Posterior cingulate gyrus (tissue), 11 donors: Measurements from ENCODE around the gene HCRTR1.

ENCODE experiments used
- DNase-seq, 10 donors: peaks; one replicate each; pipeline versions ENCODE4 v3.0.0 to v3.0.0-alpha.2; 2020 to 2021; ENCODE audit warnings: mixed read lengths in 3 of 10
- intact Hi-C: fragments of 100-400 bp; cut with DNase I; formaldehyde crosslinking; loops from one replicate; pipeline ENCODE4 v1.15.1; 2023

Gene HCRTR1

DNA sequence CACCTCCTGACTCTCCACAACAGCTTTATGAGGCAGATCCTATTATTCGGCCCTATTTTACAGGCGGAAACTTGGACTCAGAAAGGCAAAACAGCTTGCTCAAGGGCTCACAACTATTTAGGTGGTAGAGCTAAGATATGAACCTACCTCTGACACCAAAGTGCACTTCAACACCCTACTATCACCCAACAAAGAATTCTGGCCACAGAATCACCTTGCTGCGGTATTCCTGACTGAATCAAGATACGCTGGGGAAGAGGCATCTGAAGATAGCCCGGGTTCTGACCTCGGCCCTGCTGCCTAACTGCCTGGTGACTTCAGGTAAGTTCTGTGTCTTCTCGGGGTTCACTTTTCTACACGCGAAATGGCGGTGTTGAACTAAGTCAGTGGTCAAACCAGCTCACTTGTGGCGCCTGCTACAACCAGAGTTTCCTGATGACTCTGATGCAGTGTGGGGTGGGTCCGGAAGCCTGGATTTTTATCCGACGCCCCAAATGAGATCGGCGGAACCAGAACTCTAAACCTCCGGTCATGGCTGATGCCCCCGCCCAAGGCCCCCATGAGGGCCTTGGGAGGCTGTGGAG lies 26.6 kb downstream of the HCRTR1 start:
- no peak for DNase-seq
- intact Hi-C loops, result no loop called here

DNA sequence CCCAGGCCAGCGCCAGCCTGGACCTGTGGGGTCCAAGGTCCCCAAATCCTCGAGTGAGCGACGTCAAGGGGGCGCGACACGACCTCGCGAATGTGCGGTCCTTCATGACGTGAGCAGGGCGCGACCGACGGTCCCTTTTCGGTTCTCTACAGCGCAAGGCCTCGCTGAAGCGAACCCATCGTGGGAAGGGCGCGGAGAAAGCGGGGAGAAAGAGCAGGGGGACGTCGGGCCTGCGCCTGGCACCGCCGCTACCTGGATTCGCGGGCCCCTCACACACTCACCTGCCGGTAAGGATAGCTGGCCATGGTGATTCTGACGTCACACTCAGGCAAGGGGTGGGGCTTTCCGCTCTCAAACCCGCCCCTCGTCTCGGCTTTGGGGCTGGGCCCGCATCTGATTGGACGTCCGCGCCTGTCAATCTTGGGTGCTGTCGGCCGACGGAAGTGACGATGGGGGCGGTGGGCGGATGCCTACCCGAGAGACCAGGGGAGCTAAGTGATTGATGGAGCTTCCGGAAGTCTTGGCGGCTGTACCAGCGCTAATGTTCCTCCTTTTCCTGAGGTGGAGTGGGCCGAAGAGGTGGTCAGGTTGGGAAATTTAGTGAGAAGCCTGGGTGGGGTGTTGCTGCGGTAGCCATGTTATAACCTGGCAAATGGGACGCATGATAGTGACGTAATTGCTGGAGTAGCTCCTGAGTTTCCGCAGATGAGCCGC lies 27.2 kb downstream of the HCRTR1 start, which contains the start of gene PEF1:
PEF1 (minus strand) TSS at position 317 of the 714 bp plus-strand sequence; CDS start at position 305, 12 bp downstream.
- intact Hi-C loops, result no loop called here

DNA sequence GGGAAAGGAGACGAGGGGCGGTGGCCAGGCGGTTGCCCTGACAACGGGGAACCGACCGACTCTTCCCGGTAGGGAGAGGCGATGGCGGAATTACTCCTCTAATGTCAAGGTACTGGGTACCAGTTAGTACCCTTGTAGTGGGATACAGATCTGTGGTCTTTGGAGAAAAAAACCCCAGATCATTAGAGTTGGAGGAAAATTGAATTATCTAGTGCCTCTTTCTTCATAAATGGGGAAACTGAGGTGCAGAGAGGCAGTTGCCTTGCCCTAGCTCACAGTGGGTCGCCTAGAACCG lies 27.7 kb downstream of the HCRTR1 start:
- no peak for DNase-seq
- intact Hi-C loops, result no loop called here

More for the DNA sequence above, 27.2 kb downstream of the HCRTR1 start, which contains the start of gene PEF1:
- peak; percentile 99 to 100 (median 100) for DNase-seq

DNA sequence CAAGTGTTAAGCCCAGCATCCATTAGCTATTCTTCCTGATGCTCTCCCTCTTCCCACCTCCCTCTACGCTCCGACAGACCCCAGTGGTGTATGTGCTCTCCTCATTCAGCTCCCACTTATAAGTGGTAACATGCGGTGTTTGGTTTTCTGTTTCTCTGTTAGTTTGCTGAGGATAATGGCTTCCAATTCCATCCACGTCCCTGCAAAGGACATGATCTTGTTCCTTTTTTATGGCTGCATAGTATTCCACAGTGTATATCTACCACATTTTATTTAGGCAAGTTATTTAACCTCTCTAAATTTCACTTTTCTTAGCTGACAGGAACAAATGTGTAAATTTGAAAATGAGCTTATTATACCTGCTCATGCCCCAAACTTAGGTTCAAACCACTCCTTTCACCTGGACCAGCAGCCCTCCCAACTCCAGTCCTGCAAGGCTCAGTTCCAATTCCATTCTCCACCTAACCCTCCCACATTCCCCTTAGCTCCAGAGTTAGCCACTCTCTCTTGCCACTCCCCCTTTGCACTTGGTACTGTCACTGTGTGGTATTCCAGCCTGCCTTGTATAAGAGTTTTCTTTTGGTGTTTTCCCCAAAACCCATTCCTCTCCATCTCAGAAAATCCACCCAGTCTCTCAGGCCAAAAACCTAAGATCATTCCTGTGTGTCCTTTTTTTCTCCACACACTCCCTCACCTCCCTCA lies 28.9 kb downstream of the HCRTR1 start:
- DNase-seq, result peak in 1 of 10 donors; percentile 7
- intact Hi-C loops, result no loop called here

DNA sequence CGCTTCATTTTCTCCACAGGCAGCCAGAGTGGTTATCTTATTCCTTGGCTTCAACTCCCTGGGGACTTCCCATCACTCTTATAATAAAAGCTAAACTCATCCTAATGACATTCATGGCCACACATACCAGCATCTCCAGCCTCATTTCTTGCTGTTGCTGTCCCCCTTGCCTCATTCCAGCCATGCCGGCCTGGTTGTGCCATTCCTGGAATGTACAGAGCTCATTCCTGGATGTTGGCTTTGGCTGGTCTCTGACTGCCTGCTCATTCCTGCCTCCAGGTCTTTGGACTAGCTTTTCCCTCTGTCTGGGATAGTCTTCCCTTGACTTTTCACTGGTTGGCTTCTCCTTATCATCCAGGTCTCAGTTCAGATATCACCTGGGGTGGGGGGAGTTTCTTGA lies 29.6 kb downstream of the HCRTR1 start:
- intact Hi-C loops, result no loop called here
- DNase-seq, result peak in 1 of 10 donors; percentile 8

DNA sequence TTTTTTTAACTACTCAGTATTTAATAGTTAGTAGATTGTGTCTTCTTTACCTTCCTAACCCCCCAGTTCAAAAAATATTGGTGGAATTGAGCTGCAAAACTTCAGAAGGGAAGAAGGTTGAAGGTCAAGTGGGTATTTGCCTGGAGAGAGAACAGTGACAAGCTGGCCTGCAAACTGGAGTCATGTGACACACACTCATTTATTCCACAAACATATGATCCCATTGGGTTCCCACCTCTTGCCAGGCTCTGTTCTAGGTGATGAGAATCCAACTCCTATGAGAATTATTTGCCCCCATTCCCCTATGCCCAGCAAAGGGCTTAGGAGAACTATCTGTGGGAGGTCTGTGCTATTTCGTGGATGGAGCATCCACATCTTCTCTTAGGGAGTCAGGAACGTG lies 30.7 kb downstream of the HCRTR1 start:
- peak in 1 of 10 donors; percentile 22 for DNase-seq
- intact Hi-C loops, result no loop called here

DNA sequence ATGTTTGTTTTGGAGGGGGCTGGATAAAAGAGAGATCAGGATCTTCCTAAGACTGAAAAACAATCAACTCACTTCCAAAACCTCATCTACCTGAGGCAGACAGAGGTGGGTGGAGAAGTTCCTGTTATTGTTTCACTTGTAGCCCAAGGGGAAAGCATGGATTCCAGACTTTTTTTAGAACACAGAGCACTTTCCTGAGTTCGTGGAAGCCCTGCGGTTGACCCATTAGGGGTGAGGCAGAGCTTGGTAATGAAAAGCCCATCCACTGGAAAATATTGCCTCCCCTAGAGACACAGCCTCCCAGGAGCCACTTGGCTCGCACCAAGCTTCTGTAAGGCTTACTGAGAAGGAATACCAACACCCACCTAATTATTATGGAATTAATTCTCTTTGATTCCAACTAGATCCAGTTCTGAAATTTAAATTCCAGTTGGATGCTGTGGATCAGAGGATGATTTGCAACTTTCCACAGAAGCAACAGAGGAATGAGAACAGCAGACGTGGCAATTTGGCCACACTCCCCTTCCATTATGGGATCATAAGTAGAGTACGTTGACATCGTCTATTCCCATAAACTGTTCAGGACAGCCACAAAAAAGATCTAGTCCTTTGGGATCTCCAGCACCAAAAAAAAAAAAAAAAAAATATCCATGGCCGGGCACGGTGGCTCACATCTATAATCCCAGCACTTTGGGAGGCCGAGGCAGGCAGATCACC lies 31.3 kb downstream of the HCRTR1 start:
- DNase-seq, result no peak
- intact Hi-C loops, result no loop called here

DNA sequence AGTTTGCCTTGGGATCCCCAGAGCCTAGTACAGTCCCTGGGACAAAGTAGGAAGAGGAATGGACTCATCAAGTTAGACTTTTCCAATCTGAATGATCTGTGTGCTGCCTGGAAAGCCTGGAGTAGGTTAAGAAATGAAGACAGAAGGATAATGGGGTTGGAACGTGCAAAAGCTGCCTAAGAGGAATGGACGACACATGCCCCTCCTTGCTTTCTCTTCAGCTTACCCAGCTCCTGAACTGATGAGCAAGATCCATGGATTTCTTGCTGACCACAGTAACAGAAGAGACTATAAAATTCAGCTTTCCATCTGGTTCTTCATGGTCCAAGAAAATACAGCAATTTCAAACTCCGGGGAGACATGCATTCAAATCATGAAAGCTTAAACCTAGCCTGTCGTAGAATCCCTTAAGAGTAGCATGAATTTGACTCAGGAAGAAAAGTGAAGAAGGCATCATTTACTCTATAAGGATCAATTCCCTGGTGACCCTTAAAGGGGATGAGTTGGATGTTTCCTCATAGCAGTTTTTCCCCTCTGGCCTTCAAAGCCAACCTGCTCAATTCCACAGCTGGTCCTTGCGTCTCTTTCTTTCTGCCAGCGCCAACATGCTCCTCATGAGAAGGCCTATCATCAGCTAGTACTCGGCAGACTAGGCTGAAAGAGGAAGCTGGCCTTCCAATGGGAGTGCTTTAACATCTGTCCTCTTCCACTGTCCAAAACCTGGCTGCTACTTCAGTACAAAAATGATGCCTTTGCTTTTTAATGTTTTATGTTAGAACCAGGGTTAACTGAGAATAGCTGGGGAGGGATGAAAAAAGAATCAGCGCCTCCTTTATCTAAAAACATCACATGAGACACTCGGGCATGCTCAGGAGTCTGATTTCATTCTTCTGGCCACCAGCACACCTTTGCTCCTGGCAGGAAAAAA lies 32.9 kb downstream of the HCRTR1 start:
- peak in 1 of 10 donors; percentile 24 for DNase-seq
- intact Hi-C loops, result no loop called here

DNA sequence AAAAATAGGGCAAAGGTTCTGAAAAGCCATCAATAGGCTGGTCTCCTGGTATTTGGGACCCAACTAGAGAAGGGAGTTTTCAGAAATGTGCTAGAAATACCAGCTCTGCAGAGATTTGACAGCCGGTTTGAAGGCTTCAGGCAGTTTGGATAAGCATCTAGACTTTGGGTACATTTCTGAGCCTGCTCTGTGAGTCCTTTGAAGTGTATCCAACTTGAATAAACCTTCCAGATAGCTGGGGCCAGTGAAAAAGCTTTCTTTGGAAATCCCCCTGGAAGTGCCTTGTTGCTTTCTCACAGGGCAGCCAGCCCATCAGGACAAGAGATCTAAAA lies 33.6 kb downstream of the HCRTR1 start:
- no peak for DNase-seq

DNA sequence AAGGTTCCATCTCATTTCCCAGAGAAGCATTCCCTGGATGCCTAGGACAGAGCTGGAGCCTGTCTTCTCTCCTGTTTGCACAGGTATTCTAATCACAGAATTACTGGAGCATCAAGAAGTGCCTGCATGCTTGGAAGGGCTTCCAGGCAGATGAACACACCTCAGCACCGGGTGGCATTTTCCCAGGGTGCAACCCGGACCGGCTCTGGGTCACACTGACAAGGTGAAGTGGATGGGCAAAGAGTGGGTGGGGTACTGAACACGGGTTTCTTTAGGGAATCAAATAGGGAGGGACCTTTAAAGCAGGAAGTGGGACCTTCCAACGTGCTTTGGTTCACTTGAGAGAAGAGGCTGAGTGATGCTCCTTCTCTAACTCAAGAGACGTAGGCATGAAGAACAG lies 34.3 kb downstream of the HCRTR1 start:
- DNase-seq, result peak in 1 of 10 donors; percentile 60
- intact Hi-C loops, result no loop called here

More for the DNA sequence above, 33.6 kb downstream of the HCRTR1 start:
- intact Hi-C loops, result no loop called here

DNA sequence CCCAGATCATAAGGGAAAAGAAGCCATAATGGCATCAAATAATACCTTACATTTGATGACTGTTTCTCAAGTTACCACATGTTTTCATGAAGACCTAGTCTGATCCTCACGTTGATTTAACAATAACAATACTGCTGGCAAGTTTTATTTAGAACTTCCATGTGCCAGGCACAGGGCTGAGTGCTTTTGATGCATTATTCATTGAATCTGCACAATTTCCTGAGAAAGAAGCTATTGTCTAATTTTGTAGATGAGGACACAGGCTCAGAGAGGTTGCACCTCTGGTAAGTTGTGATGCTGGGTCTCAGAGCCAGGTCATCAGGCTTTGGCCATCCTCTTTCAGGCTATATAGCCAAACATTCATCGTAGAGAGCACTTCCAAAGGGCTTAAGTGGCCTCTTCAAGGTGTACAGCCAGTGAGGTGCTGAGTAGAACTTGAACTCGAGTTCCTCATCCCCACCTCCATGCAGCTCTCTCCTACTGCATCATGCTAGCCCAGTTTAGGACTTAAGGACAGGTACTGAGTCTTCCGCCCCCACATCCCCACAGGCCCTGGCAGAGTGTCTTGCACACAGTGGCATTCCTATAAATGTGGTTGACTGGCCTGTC lies 35.5 kb downstream of the HCRTR1 start:
- peak in 1 of 10 donors; percentile 26 for DNase-seq
- intact Hi-C loops, result no loop called here

DNA sequence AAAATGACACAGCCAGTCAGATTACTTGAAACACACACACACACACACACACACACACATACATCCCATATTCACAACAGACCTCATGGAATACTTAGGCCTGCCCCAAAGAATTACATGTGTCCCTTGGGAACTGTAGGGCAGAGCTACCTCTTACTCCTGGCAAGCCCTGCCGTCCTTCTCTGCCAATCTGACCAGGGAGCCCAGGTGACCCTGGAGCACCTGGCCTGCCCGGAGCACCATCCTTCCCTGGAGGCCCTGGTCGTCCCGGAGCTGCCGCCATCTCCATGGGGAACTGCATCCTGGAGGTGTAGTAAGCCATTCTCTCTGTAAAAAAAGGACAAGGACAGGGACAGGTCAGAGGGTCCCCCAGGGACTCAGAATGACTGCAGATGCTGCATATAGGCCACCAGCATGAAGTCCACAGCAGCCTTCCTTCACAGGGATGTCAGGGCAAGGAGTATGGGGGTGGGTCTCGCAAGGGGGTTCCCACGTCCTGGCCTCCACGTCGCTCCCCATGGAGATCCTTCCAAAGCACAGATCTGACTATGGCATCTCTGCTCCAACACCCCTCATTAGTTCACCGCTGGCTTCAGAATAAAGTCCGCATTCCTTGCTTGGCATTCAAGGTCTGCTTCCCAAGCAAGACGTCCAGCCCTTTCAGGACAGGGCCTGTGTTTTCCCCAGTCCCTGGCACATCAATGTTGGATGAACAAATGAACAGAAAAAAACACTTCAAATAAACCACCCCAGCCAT lies 36.4 kb downstream of the HCRTR1 start:
- peak in 1 of 10 donors; percentile 77 for DNase-seq
- intact Hi-C loops, result no loop called here

DNA sequence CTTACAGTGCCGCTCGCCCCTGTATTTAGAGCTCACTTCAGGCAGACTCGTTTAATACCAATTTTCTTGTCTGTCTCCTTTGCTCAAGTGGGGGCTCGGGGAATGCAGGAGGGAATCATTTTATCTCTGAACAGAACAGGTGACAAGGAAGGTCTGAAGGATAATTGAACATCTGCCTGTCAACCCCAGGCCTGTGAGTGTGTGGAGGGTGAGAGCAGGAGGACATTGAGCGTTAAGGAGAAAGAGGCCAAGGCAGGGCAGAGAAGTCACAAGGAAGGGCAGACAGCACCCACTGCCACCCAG lies 36.9 kb downstream of the HCRTR1 start:
- intact Hi-C loops, result no loop called here
- DNase-seq, result no peak

DNA sequence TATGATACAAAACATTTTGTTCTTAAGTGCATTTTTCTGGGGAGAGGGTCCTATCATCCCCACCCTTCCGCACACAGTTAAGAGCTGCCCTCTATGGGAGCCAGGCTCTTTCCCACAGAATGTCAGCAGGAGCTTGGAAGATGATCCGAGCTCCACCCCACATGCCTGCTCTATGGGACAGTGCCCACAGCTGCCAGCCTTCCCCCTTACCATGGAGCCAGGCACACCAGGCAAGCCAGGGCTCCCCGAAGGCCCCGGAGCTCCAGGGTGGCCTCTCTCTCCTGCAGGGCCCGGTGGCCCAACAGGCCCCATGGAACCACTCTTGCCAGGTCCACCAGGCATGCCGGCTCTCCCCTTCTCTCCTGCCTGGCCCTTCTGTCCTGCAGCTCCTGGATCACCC lies 37.6 kb downstream of the HCRTR1 start:
- peak in 1 of 10 donors; percentile 66 for DNase-seq
- intact Hi-C loops, result no loop called here

DNA sequence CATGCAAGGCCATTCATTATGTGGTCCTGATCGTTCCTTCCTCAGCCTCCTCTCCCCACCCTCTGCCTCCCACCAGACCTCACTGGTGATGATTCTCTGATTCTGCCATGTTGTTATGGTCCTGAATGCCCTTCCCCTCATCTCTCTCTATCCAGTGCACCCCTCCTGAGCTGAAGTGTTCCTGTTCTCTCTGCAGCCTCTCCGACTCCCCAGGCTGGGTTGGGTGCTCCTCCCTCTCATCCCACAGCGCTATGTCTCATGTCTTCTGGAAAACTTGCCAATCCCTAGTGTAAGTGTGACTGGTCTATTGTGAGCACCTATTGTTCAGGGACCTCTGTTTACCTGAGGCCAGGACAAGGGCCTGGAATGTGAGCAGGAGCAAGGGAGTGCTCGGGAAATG lies 38.3 kb downstream of the HCRTR1 start:
- intact Hi-C loops, result no loop called here

DNA sequence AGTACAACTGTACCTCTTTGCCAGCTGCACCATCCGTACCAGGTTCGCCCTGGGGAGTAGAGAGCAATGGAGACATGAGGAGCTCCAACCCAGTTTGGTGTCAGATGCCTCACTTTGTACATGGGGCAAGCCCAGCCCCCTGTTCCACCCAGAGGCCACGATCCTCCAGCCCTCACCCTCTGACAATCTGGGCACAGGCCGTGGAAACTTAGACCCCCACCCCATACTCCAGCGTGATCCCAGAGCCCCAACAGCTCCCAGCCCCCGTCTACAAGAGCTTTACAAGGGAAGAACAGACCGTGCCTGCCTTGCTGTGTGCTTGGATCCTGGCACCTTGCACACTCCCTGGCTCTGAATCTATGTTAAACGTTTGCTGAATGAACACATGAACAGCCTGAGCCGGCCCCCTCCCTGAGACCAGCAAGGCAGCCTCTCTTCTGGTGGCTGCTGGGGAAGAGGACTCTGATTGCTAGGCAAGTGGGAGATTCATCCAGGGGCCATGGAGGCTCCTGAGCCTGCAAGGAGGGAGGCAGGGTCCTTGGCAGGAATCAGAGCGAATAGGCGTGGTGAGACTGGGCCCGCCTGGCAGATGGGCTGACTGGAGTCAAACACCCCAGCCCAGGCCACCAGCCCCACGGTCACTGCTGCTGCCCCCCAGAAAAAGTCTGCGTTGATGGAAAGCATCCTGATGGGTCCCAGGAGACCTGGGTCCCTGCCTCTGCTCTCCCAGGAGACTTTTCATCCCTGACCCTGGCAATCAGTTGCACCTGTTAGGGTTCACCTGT lies 39.7 kb downstream of the HCRTR1 start:
- intact Hi-C loops, result no loop called here
- peak in 1 of 10 donors; percentile 69 for DNase-seq

More for the DNA sequence above, 38.3 kb downstream of the HCRTR1 start:
- peak in 1 of 10 donors; percentile 53 for DNase-seq

DNA sequence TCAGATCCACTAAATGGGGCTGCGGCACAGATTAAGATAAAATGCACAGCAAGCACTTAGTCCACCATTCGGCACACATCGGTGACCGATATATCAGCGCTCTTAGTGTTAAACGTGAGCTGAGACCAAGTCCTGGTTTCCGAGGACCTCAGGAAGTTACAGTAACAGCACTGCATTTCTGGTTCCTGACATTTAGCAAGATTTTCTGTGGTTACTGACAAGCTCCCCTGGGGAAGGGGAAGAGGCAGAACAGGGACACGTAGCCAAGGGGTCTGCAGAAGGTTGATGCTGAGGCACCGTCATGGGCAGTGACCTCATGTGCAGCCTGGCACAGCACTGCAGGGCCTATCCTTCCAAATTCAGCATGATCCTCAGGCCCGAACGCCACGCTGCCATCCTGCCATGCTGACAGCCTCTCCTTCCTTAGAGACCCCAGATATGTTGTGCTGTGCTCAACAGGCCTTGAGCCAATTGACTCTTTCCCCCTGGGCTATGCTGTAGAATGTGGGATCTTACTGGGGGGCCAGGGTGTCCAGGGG lies 40.6 kb downstream of the HCRTR1 start:
- DNase-seq, result peak in 1 of 10 donors; percentile 50
- intact Hi-C loops, result no loop called here

DNA sequence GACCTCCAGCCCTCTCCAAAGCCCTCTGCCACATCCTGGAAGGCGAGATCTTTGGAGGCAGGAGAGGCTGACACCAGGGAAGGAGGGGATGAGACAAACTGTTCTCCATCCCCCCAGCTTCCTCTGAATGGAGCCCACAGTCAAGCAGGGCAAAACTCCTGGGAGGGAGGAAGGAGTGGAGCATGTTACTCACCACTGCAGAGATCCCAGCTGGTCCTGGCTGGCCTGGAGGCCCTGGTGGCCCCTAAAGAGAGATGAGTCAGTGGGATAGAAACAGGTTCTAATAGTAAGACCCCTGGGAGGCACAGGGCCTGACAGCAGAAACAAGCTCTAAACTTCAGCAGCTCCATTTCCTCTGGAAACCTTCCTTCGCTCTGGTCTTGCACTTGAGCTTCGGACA lies 41.2 kb downstream of the HCRTR1 start:
- intact Hi-C loops, result no loop called here
- peak in 1 of 10 donors; percentile 16 for DNase-seq
